Fibroblast of lung (primary cell): ENCODE data around the gene TENM4. TPM values are rescaled to one million over a fixed set of nuclear protein-coding genes. Genes with fewer than 3 reads are reported as not detected.
A peak's percentile ranks its signal among the peaks of the same experiment; 100 is the strongest.

Experiments
- DNase-seq, 2 donors: peaks; one replicate each; pipeline versions ENCODE4 v3.0.0 to v3.0.0-alpha.2; 2010; ENCODE audit warnings: low read depth in 2 of 2
- H2AFZ ChIP-seq: 2 replicates; pipeline ENCODE4 v1.5.1; 2012; ENCODE audit warnings: low read length, control low read depth, inconsistent platforms
- H3K27ac ChIP-seq: 2 replicates; pipeline ENCODE4 v1.5.1; 2011; ENCODE audit warnings: low read length, control low read depth; ENCODE audit not compliant: insufficient read depth
- H3K27me3 ChIP-seq: 2 replicates; pipeline ENCODE4 v1.5.1; 2011; ENCODE audit warnings: mild to moderate bottlenecking, low read length; ENCODE audit not compliant: control insufficient read depth, insufficient read depth
- H3K36me3 ChIP-seq: 2 replicates; pipeline ENCODE4 v1.5.1; 2011; ENCODE audit warnings: low read length; ENCODE audit not compliant: control insufficient read depth, insufficient read depth
- H3K4me1 ChIP-seq: 2 replicates; pipeline ENCODE4 v1.5.1; 2011; ENCODE audit warnings: low read length; ENCODE audit not compliant: control insufficient read depth, insufficient read depth; ENCODE audit errors: extremely low read depth
- H3K4me2 ChIP-seq: 2 replicates; pipeline ENCODE4 v1.5.1; 2011; ENCODE audit warnings: low read length, control low read depth; ENCODE audit not compliant: insufficient read depth; ENCODE audit errors: extremely low read depth
- H3K4me3 ChIP-seq, 4 experiments: fragments of 200-600 bp in 1 of 4; sonication (generic) in 1 of 4; replicated peaks in 1 of 4; 2 replicates each; pipeline ENCODE4 v1.5.1; 2011 to 2016; ENCODE audit warnings: low read length in 4 of 4, low read depth in 3 of 4, mild to moderate bottlenecking in 3 of 4, control low read depth in 2 of 4, inconsistent platforms in 1 of 4, mixed read lengths in 1 of 4; ENCODE audit not compliant: insufficient read depth in 1 of 4; ENCODE audit errors: control extremely low read depth in 1 of 4
- H3K79me2 ChIP-seq: 2 replicates; pipeline ENCODE4 v1.5.1; 2012; ENCODE audit warnings: mild to moderate bottlenecking, low read length, inconsistent platforms; ENCODE audit not compliant: control insufficient read depth, insufficient read depth
- H3K9ac ChIP-seq: 2 replicates; pipeline ENCODE4 v1.5.1; 2011; ENCODE audit warnings: mild to moderate bottlenecking, low read length, control low read depth; ENCODE audit not compliant: insufficient read depth
- H3K9me3 ChIP-seq: 2 replicates; pipeline ENCODE4 v1.5.1; 2012; ENCODE audit warnings: low read depth, low read length; ENCODE audit not compliant: control insufficient read depth, insufficient read depth
- H4K20me1 ChIP-seq: 2 replicates; pipeline ENCODE4 v1.5.1; 2011; ENCODE audit warnings: low read length; ENCODE audit not compliant: control insufficient read depth, insufficient read depth; ENCODE audit errors: extremely low read depth
- CTCF ChIP-seq, 2 donors: IDR thresholded peaks in 1 of 2; conservative IDR thresholded peaks in 1 of 2; 1 replicate in 1 of 2; 2 replicates in 1 of 2; pipeline ENCODE4 v1.5.1; 2011 to 2012; ENCODE audit warnings: low read length in 2 of 2, control low read depth in 1 of 2, inconsistent platforms in 1 of 2, low read depth in 1 of 2, mild to moderate bottlenecking in 1 of 2
- EZH2 ChIP-seq: IDR thresholded peaks from 2 replicates; pipeline ENCODE4 v1.5.1; 2012; ENCODE audit warnings: low read length, control low read depth, mild to moderate bottlenecking; ENCODE audit errors: missing control alignments
- polyA plus RNA-seq, 2 donors: library from polyadenylated mRNA; depleted of rRNA in 1 of 2; stranded (reverse) in 1 of 2; unstranded in 1 of 2; fragments of >200 nt; gene quantifications; 2 replicates each; pipeline ENCODE4 v1.2.1, GENCODE V29; 2011 to 2012; ENCODE audit warnings: missing spikeins in 1 of 2
- total RNA-seq: library from RNA; depleted of rRNA; stranded (reverse); fragments of >200 nt; gene quantifications from 2 replicates; pipeline ENCODE4 v1.2.1, GENCODE V29; 2014

Gene TENM4
- total and polyA plus RNA-seq, 2 donors (not counting 1 experiment from before 2014, with no cell fraction given) = 4.6 to 48.4 TPM

GRCh38 chr11:79461666-79462645, 21.1 kb upstream of the TENM4 start:
- no peak overlapping the region for H3K9ac ChIP-seq
- no peaks in the 10 kb centered on the region for H4K20me1 ChIP-seq
- H3K36me3 ChIP-seq = no peaks in the 10 kb centered on the region
- H3K27ac ChIP-seq = no peak overlapping the region
- H3K4me3 ChIP-seq = no peak overlapping the region
- H3K4me1 ChIP-seq = no peaks in the 10 kb centered on the region
- H3K9me3 ChIP-seq = no peaks in the 10 kb centered on the region
- no peak overlapping the region for H3K4me2 ChIP-seq
- H3K27me3 ChIP-seq = no peaks in the 10 kb centered on the region
- DNase-seq = peak in 1 of 2 donors; percentile 13
- H3K79me2 ChIP-seq = no peaks in the 10 kb centered on the region
- no peak overlapping the region for H2AFZ ChIP-seq
- no peak for TF ChIP-seq CTCF (conservative IDR thresholded peaks at IDR 0.05 in 1 of 2, IDR thresholded peaks at IDR 0.05 in 1 of 2; ENCODE audit: low read depth in 1 of 2, low read length in 2 of 2)
- no peak for TF ChIP-seq EZH2

DNA sequence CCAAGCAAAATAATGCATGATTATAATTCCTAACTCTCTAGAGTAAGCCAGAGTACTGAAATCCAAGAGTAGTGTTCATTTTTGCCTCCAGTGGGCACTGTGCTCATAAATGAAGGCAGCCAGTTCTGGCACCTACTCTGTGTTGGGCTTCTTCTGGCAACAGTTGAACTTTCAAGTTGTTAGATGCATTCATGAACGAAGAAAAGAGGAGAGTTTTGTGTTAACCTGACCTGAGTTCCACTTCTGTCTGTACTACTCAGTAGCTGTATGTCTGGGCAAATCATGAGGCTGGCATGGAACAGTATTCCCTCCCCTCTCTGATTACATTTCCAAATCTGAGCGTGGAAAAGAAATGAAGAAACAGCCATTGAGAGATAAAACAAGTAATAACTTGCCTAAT, 20.3 kb upstream of the TENM4 start:
- DNase-seq = peak; percentile 55 to 57
- H4K20me1 ChIP-seq = no peaks in the 10 kb centered on the region

More for the DNA sequence above, 20.3 kb upstream of the TENM4 start:
- no peak overlapping the region for H3K4me3 ChIP-seq
- no peak overlapping the region for H3K27ac ChIP-seq
- no peak overlapping the region for H2AFZ ChIP-seq
- H3K9me3 ChIP-seq = no peaks in the 10 kb centered on the region
- no peaks in the 10 kb centered on the region for H3K79me2 ChIP-seq
- H3K4me2 ChIP-seq = peak overlapping the region; percentile 23
- H3K36me3 ChIP-seq = no peaks in the 10 kb centered on the region
- H3K9ac ChIP-seq = no peak overlapping the region
- TF ChIP-seq CTCF (conservative IDR thresholded peaks at IDR 0.05 in 1 of 2, IDR thresholded peaks at IDR 0.05 in 1 of 2; ENCODE audit: low read depth in 1 of 2, low read length in 2 of 2) (peak; percentile 72 to 73), EZH2 (no peak)
- peaks cover under 1% of the 10 kb centered on the region for H3K27me3 ChIP-seq
- no peaks in the 10 kb centered on the region for H3K4me1 ChIP-seq
